GM12891 (cell line): ENCODE results near the gene ING5.

Source experiments
- PAX5 ChIP-seq: IDR thresholded peaks from 2 replicates; pipeline ENCODE4 v1.6.1; 2011; ENCODE audit warnings: low read length, moderate library complexity, mild to moderate bottlenecking; ENCODE audit not compliant: insufficient read depth, severe bottlenecking
- POLR2A ChIP-seq: IDR thresholded peaks from 2 replicates; pipeline ENCODE4 v1.6.1; 2011; ENCODE audit warnings: low read depth, low read length, control low read depth
- POLR2AphosphoS5 ChIP-seq: IDR thresholded peaks from 2 replicates; pipeline ENCODE4 v1.6.1; 2011; ENCODE audit warnings: low read depth, low read length, control low read depth
- POU2F2 ChIP-seq: IDR thresholded peaks from 2 replicates; pipeline ENCODE4 v1.6.1; 2011; ENCODE audit warnings: low read depth, mild to moderate bottlenecking, control low read depth, low read length, moderate library complexity
- SPI1 ChIP-seq: IDR thresholded peaks from 2 replicates; pipeline ENCODE4 v1.6.1; 2011; ENCODE audit warnings: low read depth, low read length, control low read depth
- TAF1 ChIP-seq: IDR thresholded peaks from 2 replicates; pipeline ENCODE4 v1.6.1; 2011; ENCODE audit warnings: low read depth, low read length, control low read depth

- TF ChIP-seq PAX5, result no peak
- no peak for TF ChIP-seq TAF1
- no peak for TF ChIP-seq POLR2A
- TF ChIP-seq POLR2AphosphoS5, result no peak
- no peak for TF ChIP-seq POU2F2
- no peak for TF ChIP-seq SPI1
These were observed 28.9 kb downstream of the ING5 start for GRCh38 chr2:241730671-241731293.
